A549 treated with Mapracorat at 1 μM for 4 hours (cell line): ENCODE measurements around the gene CNTF. TPM values are rescaled to one million over a fixed set of nuclear protein-coding genes. Genes with fewer than 3 reads are reported as not detected.

Source experiments
- total RNA-seq: library from RNA; stranded (reverse); fragments of 200-300 nt; extraction: Qiagen RNA extraction; gene quantifications from 5 replicates; pipeline ENCODE4 v1.2.3, GENCODE V29; 2022

CNTF gene, protein sequence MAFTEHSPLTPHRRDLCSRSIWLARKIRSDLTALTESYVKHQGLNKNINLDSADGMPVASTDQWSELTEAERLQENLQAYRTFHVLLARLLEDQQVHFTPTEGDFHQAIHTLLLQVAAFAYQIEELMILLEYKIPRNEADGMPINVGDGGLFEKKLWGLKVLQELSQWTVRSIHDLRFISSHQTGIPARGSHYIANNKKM
- 1.2 to 1.4 TPM (median 1.3 TPM) in 5 replicates for total RNA-seq

DNA sequence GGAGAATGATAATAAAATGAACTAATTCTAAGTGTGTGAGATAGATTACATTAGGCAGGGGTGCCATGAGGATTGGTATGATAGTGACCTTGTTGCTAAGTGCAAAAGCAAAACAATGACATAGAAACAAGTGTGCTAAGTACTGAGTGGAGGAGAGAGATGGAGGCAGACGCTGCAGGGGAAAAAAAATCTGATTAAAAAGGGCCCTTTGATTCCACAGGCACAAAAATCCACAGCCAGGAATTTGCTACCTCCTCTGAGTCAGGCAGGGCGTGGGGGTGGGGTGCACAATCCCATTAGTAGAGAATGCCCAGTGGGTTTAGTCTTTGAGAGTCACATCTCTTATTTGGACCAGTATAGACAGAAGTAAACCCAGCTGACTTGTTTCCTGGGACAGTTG is at the start of gene CNTF:
Gene CNTF, plus strand, starts transcription at position 322 of the 400 bp plus-strand sequence. CDS start 88 bp downstream, outside the sequence.

DNA sequence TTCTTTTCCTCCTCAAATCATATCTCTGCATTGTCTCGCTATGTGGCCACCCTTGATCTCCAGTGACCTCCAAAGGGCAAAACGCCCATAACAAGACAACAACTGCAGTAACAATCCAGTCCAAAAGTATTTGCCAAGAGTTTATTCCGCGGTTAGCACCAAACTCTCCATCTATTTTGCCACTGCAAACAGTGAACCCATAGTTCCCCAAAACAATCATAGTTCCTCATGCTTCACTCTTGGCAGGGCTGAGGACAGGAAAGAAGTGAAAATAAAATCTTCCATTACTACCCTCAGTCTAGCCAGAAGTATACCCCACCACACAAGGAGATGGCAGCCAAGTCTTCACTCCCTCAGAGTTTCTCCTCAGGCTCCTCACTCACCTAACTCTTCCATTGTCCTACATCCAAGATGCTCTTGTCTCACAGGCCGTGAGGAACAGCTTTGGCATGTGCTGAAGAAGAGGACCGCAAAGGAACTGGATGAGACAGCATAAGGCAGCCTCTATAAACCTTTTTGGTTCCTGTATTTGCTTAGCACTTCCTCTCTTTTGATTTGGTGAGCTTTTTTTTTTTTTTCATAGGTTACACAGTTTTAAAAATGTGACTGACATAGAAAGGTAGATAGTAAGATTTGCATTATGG is 47.0 kb upstream of the CNTF start, which contains the start of gene LPXN:
Gene LPXN, minus strand, starts transcription at position 480 of the 644 bp plus-strand sequence. Its CDS starts 84 bp downstream, at position 396.

DNA sequence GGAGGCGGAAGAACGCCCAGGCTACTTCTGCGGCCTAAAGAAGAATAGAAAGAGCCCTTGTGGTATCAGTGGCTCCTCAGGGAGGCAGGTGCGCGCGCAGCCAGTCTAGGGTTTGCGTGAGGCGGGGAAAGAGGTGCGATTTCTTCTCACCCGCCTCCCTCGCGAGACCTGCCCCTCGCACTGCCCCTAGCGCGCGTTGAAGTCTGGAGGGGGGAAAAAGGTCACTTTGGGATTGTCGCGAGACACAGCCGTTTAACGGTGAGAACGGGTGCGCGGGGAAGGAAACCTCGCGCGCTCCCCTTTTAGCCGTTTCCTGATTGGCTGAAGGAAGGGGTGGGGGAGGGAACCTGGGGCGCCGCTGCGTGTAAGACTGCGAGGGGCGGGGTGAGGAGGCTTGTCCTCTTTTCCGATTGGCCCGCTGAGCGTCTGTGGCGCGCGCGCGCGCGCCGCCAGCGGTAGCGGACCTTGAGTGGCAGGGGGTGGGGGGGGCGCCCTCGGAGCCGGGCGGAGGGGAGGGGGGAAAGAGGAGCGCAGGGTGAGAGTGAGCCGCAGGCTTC is 43.8 kb upstream of the CNTF start, which contains the start of gene ZFP91:
Gene ZFP91, plus strand, starts transcription at position 429 of the 557 bp plus-strand sequence. CDS start 219 bp downstream, outside the sequence.

Other genes starting within 250 kb of the CNTF start
- gene OR5B3, start 215.8 kb upstream of the CNTF start, total RNA-seq: not detected in 5 replicates
- gene OR5B2, start 194.5 kb upstream of the CNTF start, total RNA-seq: not detected in 5 replicates
- not detected in 5 replicates for gene OR5B12, start 180.4 kb upstream of the CNTF start, total RNA-seq
- not detected in 5 replicates for gene OR5B21, start 114.6 kb upstream of the CNTF start, total RNA-seq
- gene LPXN, start 46.8 kb upstream of the CNTF start, total RNA-seq: 2.2 to 2.8 TPM (median 2.5 TPM) in 5 replicates
- gene ZFP91, start 43.6 kb upstream of the CNTF start, total RNA-seq: 33.2 to 39.9 TPM (median 37.7 TPM) in 5 replicates
- not detected in 5 replicates for gene GLYAT, start 109.3 kb downstream of the CNTF start, total RNA-seq
- 0.24 TPM in 1 of 5 replicates, not detected in the others for gene GLYATL2, start 222.0 kb downstream of the CNTF start, total RNA-seq